Osteocyte (in vitro differentiated cells): Measurements from ENCODE around the gene E2F1. TPM values are rescaled to one million over a fixed set of nuclear protein-coding genes. Genes with fewer than 3 reads are reported as not detected.
"Not testable (repeated sequence)": the region's sequence is repeated elsewhere in the genome, so short reads cannot be mapped to it uniquely, and the experiment has no call there.

Source experiments
- DNase-seq: peaks from one replicate; pipeline ENCODE4 v3.0.0; 2021; ENCODE audit warnings: mixed read lengths; ENCODE audit not compliant: unreplicated experiment; ENCODE audit errors: extremely low spot score
- H3K27ac Mint-ChIP-seq: one replicate; pipeline ENCODE4 v1.8.0; 2021; ENCODE audit warnings: mild to moderate bottlenecking, mixed read lengths; ENCODE audit not compliant: unreplicated experiment
- H3K27me3 Mint-ChIP-seq: one replicate; pipeline ENCODE4 v1.8.0; 2021; ENCODE audit warnings: mixed read lengths; ENCODE audit not compliant: unreplicated experiment
- H3K36me3 Mint-ChIP-seq: one replicate; pipeline ENCODE4 v1.8.0; 2021; ENCODE audit warnings: mixed read lengths; ENCODE audit not compliant: unreplicated experiment
- H3K4me1 Mint-ChIP-seq: one replicate; pipeline ENCODE4 v1.8.0; 2021; ENCODE audit warnings: mixed read lengths; ENCODE audit not compliant: unreplicated experiment
- H3K4me3 Mint-ChIP-seq: one replicate; pipeline ENCODE4 v1.8.0; 2021; ENCODE audit warnings: mild to moderate bottlenecking, moderate library complexity, mixed read lengths; ENCODE audit not compliant: unreplicated experiment
- H3K9me3 Mint-ChIP-seq: one replicate; pipeline ENCODE4 v1.8.0; 2021; ENCODE audit warnings: mixed read lengths; ENCODE audit not compliant: unreplicated experiment
- total RNA-seq: library from RNA; stranded (reverse); gene quantifications from 2 replicates; pipeline ENCODE4 v1.2.1, GENCODE V29; 2021
- TF ChIP-seq, protein P1 (sequence below): fragments of 200-600 bp; sonication (generic); IDR thresholded peaks from 2 replicates; pipeline ENCODE4 v1.5.0; 2021; ENCODE audit warnings: antibody characterized with exemption, mild to moderate bottlenecking, moderate library complexity

The E2F1 gene
- total RNA-seq, 1 donor from 2014 or later: 6.3 TPM

- peaks cover 21% of the 10 kb centered on the region for H3K36me3 Mint-ChIP-seq
- peak overlapping the region; percentile 69 for H3K27ac Mint-ChIP-seq
Observed at GRCh38 chr20:33647603-33648395, 38.4 kb downstream of the E2F1 start.

GRCh38 chr20:33646959-33647602 is 39.1 kb downstream of the E2F1 start:
- Mint-ChIP-seq H3K36me3 (peaks cover 23% of the 10 kb centered on the region), H3K4me1 (peaks cover 21% of the 10 kb centered on the region), H3K27ac (peak overlapping the region; percentile 10)
- H3K27me3 Mint-ChIP-seq, H3K9me3 Mint-ChIP-seq, H3K4me3 Mint-ChIP-seq, DNase-seq: not testable (repeated sequence)

More at GRCh38 chr20:33647603-33648395, 38.4 kb downstream of the E2F1 start:
- Mint-ChIP-seq H3K27me3 (no peaks in the 10 kb centered on the region), H3K9me3 (no peaks in the 10 kb centered on the region), H3K4me3 (peak overlapping the region; percentile 39), H3K4me1 (peaks cover 21% of the 10 kb centered on the region)
- TF ChIP-seq, protein P1, sequence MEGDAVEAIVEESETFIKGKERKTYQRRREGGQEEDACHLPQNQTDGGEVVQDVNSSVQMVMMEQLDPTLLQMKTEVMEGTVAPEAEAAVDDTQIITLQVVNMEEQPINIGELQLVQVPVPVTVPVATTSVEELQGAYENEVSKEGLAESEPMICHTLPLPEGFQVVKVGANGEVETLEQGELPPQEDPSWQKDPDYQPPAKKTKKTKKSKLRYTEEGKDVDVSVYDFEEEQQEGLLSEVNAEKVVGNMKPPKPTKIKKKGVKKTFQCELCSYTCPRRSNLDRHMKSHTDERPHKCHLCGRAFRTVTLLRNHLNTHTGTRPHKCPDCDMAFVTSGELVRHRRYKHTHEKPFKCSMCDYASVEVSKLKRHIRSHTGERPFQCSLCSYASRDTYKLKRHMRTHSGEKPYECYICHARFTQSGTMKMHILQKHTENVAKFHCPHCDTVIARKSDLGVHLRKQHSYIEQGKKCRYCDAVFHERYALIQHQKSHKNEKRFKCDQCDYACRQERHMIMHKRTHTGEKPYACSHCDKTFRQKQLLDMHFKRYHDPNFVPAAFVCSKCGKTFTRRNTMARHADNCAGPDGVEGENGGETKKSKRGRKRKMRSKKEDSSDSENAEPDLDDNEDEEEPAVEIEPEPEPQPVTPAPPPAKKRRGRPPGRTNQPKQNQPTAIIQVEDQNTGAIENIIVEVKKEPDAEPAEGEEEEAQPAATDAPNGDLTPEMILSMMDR: no peak
- no peak for DNase-seq

- H3K27me3 Mint-ChIP-seq: no peaks in the 10 kb centered on the region
- no peak overlapping the region for H3K4me3 Mint-ChIP-seq
- TF ChIP-seq, protein P1: no peak
- peaks cover 21% of the 10 kb centered on the region for H3K4me1 Mint-ChIP-seq
- DNase-seq: no peak
- peaks cover 26% of the 10 kb centered on the region for H3K36me3 Mint-ChIP-seq
- no peak overlapping the region for H3K27ac Mint-ChIP-seq
- H3K9me3 Mint-ChIP-seq: no peaks in the 10 kb centered on the region
Observed at GRCh38 chr20:33646191-33646590, 40.0 kb downstream of the E2F1 start.

GRCh38 chr20:33645396-33645795 is 40.8 kb downstream of the E2F1 start:
- H3K4me3 Mint-ChIP-seq: no peak overlapping the region
- H3K9me3 Mint-ChIP-seq: no peaks in the 10 kb centered on the region
- H3K36me3 Mint-ChIP-seq: peaks cover 32% of the 10 kb centered on the region
- no peak overlapping the region for H3K27ac Mint-ChIP-seq
- TF ChIP-seq, protein P1: no peak
- H3K27me3 Mint-ChIP-seq: no peaks in the 10 kb centered on the region
- no peak for DNase-seq
- H3K4me1 Mint-ChIP-seq: peaks cover 21% of the 10 kb centered on the region

- TF ChIP-seq, protein P1: no peak
- Mint-ChIP-seq H3K9me3 (no peaks in the 10 kb centered on the region), H3K27me3 (no peaks in the 10 kb centered on the region), H3K36me3 (peaks cover 35% of the 10 kb centered on the region), H3K27ac (no peak overlapping the region), H3K4me3 (no peak overlapping the region), H3K4me1 (peaks cover 23% of the 10 kb centered on the region)
- no peak for DNase-seq
Observed at GRCh38 chr20:33645072-33645358, 41.2 kb downstream of the E2F1 start.
